GM12872 (cell line): ENCODE results near the gene SLC6A13.

ENCODE experiments used
- TF ChIP-seq, protein P1 (sequence below): IDR thresholded peaks from 3 replicates; pipeline ENCODE4 v1.5.1; 2011; ENCODE audit warnings: low read depth, mild to moderate bottlenecking, low read length, moderate library complexity; ENCODE audit not compliant: insufficient read depth

The SLC6A13 gene

DNA sequence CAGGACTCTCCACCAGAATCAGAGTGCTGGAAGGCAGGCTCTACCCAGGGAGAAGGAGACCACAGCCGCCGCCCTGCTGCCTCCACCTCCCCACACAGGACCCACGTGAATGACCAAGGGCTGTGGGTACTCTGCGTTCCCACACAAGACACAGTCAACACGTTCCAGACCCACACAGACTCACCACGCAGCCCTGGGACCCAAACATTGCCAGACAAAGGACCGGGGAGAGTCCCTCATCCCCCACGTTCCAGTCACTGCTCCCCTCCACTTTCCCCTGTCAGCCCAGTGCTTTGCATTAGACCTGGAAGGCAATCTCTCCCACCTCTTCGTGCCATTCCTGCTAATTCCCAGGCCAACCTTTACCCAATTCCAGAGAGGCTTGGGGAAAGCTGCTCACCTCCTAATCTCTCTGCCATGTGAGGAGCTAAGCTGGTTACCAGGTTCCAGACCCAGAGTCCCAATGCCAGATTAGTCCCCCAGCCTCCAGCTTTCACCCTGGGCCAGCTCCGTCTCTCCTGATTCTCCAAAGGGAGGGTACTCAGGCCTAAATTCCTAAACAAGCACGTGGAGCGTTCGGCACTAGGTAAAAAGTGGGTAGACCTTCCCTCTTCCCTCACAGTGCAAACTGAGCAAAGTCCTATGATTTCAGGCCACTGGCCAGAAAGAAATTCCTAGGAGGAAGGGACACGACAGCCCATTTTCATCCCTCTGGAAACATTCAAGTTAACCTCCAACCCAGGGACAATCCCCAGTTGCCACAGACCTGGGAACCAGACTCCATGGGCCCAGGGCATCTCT lies 4.9 kb downstream of the SLC6A13 start:
- TF ChIP-seq, protein P1, sequence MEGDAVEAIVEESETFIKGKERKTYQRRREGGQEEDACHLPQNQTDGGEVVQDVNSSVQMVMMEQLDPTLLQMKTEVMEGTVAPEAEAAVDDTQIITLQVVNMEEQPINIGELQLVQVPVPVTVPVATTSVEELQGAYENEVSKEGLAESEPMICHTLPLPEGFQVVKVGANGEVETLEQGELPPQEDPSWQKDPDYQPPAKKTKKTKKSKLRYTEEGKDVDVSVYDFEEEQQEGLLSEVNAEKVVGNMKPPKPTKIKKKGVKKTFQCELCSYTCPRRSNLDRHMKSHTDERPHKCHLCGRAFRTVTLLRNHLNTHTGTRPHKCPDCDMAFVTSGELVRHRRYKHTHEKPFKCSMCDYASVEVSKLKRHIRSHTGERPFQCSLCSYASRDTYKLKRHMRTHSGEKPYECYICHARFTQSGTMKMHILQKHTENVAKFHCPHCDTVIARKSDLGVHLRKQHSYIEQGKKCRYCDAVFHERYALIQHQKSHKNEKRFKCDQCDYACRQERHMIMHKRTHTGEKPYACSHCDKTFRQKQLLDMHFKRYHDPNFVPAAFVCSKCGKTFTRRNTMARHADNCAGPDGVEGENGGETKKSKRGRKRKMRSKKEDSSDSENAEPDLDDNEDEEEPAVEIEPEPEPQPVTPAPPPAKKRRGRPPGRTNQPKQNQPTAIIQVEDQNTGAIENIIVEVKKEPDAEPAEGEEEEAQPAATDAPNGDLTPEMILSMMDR, result no peak

DNA sequence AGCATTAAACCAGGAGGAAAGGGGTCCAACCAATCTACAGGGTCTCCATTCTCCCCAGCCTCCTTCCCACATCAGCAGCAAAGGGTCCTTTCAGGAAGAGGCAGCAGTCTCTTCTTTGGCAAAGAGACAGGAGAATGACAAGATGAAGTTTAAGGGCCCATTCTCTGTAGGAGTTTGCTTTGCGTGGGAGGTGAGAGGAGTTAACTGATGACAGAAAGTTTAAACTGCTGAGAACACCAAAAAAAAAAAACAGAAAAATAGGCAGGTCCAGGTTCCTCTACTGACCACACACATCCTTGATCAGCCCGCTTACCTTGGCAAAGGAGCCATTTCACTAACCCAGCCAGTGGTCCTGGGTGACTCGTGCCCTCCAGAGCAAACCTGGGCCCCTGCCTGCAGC lies 5.7 kb downstream of the SLC6A13 start:
- TF ChIP-seq, protein P1, result no peak

DNA sequence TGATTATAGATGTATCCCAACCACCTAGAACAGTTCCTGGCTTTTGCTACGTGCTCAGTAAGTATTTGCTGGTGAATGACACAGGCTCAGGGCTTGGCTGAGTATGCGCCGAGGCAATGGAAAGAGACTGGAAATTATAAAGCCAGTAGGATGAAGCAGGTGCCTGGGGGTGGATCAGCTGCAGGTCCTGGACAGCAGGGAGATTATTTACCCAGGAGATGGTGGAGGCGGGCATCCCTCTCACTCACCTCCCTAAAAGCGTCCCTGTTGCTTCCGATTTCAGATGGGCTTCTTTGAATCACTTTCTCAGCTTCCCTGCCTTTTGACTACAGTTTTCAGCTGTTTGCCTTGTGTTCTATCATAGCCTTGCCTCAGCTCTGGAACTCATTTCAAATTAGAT lies 6.4 kb downstream of the SLC6A13 start:
- TF ChIP-seq, protein P1, result no peak

DNA sequence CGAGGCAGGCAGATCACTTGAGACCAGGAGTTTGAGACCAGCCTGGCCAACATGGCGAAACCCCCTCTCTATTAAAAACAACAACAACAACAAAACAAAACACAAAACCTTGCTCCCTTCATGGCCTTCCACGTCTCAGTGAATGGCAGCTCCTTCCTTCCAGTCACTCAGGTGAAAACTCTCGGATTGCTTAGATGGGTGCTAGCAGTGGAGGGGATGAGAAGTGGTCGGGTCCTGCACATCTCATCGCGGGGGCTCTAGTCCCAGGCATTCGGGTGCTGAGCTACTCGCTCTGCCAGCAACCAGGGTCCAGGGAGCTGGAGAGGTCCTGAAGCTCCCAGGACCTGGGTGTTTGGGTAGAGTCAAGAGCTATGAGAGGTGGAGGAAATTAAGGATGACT lies 7.7 kb downstream of the SLC6A13 start:
- TF ChIP-seq, protein P1, result no peak

DNA sequence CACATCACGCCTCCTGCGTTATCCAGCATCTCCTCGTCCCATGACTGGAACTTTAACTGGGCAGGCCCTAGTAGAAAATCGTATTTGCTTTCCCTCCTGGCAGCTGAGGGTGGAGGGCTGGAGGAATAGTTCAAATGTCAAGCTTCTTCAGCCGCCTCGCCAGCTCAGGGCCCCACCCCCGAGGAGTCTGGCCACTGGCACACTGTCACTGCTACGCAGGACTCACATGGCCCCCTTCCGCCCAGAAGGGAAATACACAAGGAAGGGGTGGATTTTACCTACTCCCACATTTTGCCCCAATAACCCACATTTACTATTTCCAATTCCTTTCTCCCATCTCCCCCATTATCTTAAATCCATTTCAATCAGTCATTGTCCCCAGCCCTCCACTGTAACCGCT lies 8.6 kb downstream of the SLC6A13 start:
- TF ChIP-seq, protein P1, result no peak

DNA sequence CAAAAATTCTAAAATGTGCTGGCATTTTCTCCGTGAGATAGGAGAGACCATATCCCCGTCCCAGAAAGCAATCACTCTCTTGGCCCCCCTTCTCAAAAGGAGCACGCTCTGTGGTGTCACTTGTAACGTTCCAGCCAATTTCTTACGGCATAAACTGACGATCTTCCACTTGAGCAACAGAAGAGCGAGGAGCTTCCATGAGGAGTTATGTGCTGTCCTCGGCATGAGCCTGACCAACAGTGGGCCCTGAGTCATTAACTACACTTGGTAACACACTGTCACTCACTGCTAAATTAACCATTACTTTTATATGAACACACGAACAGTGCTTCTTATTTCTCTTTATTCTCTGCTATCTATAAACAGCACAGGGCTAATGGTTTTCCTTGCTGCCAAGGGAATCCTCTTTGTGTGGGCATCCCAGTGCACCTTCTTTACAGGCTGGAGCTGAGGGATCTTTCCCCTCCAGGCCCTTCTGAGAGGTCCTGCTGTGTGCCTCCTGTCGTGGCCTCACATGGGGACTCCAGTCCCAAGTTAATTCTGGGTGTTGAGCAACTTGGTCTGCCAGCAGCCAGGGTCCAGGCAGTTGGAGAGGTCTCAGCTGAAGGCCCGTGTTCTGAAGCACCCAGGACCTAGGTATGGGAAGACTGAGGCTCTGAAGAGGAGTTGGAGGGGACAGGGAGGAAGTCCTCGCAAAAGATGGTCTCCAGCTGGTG lies 9.4 kb downstream of the SLC6A13 start:
- TF ChIP-seq, protein P1, result no peak

DNA sequence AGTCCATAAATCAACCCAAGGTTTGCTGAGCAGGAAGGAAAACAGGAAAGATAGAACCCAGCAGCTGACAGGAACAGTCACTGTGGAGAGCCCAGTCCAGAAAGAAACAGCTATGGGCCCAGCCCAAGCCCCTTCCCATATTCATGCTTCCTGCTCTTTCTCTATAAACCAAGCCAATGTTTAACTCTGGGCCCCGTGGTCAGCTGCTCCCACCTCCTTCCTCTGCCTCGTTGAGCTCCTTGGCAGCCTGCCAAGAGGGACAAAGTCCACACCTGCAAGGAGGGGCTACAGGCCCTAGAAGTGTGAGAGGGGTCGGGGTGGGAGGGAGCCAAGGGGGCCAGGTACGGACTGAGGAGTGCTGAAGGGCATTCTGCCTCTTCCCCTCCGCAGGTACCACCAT lies 10.0 kb downstream of the SLC6A13 start:
- TF ChIP-seq, protein P1, result no peak
